Cardiac fibroblast (primary cell): ENCODE measurements around the gene OLR1.
A peak's percentile ranks its signal among the peaks of the same experiment; 100 is the strongest.
"Not testable (repeated sequence)": the region's sequence is repeated elsewhere in the genome, so short reads cannot be mapped to it uniquely, and the experiment has no call there.

ENCODE experiments used
- DNase-seq, 2 donors: peaks; one replicate each; pipeline versions ENCODE4 v3.0.0 to v3.0.0-alpha.2; 2010; ENCODE audit warnings: low read depth in 2 of 2
- H3K4me3 ChIP-seq, 2 donors: replicated peaks in 1 of 2; 1 replicate in 1 of 2; 2 replicates in 1 of 2; pipeline ENCODE4 v1.5.1; 2011; ENCODE audit warnings: low read depth in 2 of 2, low read length in 2 of 2, mild to moderate bottlenecking in 2 of 2, moderate library complexity in 1 of 2
- TF ChIP-seq, protein P1 (sequence below): IDR thresholded peaks from one replicate; pipeline ENCODE4 v1.5.1; 2011; ENCODE audit warnings: low read depth, mild to moderate bottlenecking, low read length, inconsistent platforms

The OLR1 gene

DNA sequence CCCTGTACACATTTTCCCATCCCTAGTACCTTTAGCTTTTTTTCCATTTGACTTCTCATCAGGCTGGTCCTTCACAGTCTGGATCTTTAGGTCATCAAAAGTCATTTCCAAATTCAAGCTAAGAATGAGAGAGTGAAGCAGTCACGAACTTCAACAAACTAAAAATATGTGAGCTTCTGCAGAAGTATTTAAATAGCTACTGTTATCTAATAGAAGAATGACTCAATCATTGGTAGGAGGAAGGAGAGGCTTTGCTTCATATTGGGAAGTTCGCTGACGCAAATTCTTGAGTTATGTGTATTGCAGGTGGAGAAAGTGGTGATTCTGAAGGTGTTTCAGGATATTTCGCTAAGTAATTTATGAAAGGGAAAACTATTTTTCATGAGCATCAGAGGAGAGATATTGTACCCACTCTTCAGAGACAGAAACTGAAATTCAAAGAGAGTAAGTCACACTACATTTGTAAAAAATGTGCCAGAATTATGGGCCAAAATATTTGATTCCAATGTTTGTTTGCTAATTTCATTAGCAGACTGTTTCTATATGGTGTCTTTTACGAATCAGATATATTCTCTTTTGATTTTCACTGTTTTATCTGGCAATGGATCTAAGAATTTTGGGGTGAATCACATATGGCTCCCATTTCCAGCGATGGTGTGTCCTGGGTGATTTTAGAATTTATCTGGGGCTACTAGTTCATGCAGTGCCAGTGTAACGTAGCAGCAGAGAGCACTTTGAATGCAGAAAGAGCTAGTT is at the start of gene OLR1:
Gene OLR1, minus strand, starts transcription at position 160 of the 756 bp plus-strand sequence. Its CDS starts 55 bp downstream, at position 105.
- no peak within 1 kb of the TSS for H3K4me3 ChIP-seq
- no peak for DNase-seq
- TF ChIP-seq, protein P1, sequence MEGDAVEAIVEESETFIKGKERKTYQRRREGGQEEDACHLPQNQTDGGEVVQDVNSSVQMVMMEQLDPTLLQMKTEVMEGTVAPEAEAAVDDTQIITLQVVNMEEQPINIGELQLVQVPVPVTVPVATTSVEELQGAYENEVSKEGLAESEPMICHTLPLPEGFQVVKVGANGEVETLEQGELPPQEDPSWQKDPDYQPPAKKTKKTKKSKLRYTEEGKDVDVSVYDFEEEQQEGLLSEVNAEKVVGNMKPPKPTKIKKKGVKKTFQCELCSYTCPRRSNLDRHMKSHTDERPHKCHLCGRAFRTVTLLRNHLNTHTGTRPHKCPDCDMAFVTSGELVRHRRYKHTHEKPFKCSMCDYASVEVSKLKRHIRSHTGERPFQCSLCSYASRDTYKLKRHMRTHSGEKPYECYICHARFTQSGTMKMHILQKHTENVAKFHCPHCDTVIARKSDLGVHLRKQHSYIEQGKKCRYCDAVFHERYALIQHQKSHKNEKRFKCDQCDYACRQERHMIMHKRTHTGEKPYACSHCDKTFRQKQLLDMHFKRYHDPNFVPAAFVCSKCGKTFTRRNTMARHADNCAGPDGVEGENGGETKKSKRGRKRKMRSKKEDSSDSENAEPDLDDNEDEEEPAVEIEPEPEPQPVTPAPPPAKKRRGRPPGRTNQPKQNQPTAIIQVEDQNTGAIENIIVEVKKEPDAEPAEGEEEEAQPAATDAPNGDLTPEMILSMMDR, result no peak

DNA sequence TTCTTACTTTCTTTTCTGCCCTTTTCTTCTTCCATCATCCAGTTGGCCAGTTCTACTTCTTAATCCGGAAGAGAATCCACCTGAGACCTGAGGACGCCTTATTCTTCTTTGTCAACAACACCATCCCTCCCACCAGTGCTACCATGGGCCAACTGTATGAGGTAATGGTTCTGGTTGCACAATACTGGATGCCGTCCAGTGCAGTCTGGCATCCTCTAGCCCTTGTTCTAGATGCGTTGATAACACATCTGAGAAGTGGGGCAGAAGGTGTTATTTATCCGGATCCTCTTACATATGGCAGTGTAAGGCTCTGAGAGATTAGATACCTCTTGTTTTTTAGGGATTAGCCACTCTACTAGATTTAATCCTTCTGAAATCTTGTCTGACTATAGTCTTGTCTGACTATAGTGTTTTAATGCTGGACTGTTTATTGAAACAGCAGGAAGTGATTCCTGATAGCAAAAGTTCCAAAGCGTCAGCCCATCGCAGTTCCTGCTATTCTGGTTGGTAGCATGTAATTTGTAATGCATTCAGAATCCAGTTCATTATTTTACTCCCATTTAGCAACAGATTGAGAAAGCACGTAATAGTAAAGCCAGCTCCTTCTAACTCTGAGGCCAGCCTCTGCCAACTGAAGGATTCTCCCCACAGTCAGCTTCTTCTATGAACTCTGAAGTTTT is 48.6 kb upstream of the OLR1 start:
- no peak overlapping the region for H3K4me3 ChIP-seq
- peak; percentile 82 to 93 for DNase-seq

DNA sequence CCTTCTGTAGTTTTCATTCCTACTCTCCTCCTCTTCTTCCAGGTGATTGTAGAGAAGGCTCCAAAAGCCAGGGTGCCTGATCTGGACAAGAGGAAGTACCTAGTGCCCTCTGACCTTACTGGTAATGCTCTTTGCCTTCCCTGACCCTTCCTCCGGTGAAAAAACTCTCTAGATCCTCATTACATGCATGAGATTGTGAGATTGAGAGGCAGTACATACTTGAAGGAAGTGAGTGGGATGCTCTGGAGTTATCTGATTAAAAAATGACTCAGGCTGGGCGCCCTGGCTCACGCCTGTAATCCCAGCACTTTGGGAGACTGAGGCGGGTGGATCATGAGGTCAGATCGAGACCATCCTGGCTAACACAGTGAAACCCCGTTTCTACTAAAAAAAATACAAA is 46.1 kb upstream of the OLR1 start:
- no peak overlapping the region for H3K4me3 ChIP-seq
- DNase-seq, result no peak
- TF ChIP-seq, protein P1, result no peak

More for the DNA sequence above, 48.6 kb upstream of the OLR1 start:
- TF ChIP-seq, protein P1, result no peak

DNA sequence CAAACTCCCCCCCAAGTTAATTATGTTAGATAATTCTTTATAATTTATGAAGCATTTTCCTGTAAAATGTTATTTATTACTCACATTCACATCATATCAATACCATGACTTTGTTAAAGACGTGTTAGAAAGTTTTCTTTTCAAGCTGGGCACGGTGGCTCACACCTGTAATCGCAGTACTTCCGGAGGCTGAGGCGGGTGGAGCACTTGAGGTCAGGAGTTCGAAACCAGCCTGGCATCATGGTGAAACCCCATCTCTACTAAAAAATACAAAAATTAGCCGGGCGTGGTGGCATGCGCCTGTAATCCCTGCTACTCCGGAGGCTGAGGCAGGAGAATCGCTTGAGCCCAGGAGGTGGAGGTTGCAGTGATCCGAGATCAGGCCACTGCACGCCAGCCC is 44.0 kb upstream of the OLR1 start:
- DNase-seq, result not testable (repeated sequence)

DNA sequence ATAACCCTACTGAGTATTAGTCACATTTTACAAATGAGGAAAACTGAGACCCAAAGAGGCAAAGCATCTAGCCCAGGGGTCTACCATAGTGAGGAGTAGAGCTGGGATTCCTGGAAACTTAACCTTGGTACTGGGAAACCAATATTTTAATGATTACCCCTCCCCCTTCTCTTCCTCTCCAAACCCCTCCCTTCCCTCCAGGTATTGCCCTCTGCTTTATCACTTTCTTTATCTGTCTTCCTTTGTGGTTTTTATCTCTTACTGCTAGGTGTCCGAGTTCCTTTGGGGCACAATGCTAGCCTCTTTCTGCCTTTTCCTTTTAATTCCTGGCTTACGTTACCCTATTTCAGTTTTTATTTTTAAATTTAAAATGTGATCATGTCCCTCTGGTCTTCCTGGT is 43.5 kb upstream of the OLR1 start:
- H3K4me3 ChIP-seq, result peak overlapping the region in 1 of 2 donors; percentile 90
- DNase-seq, result no peak
- TF ChIP-seq, protein P1, result no peak

More for the DNA sequence above, 44.0 kb upstream of the OLR1 start:
- H3K4me3 ChIP-seq, result not testable (repeated sequence)

DNA sequence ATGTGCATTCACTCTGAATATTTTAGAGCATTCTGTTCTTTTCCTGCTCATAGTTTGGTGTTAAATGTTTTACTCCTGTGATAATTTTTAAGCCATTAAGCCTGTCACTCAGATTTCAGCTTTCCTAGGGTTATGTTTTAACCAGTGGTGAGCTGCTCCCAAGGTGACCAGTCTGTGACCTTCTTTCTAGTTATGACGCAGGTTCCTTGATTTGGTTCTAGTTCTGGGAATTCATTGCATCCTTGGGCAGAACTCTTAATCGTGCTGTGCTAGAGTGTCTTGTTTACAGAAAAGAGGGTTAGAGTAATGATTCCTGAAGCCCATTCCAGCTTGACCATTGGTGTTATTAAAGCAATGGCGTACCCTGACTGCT is 42.9 kb upstream of the OLR1 start:
- DNase-seq, result peak; percentile 27
- H3K4me3 ChIP-seq, result peak overlapping the region; percentile 90 to 92
- TF ChIP-seq, protein P1, result no peak

DNA sequence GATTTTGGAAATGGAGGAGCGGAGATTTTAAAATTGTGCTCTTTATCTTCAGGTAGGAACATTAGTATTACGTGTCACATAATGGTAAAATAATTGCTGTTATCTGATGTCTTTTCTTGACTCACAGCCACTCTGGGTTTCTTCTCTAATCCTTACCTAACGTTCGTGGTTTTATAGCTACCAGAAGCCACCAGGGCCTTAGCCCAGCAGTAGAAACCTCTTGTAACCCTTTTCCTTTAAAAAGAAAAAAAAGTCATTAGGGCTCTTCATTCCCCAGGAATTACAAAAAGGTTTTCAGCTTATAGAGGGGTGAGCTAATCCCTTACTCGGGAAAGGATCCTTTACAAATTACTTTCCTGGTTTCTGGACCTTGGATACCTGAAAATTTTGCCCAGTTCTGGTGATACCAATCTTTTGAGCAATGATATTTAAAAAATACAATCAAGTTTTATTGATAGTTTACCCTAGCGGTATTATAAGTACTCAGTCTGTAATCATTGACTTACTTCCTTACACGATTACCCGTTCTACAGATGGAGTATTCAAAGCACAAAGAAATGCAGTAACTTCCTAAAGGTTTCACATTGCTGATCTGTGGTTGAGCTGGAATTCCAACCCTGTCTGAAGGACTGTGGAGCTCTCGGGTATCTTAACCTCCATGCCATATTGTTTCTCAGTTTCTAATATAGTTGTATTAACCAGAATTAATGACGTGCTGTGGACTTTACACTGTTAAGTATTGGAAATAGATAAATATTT is 42.4 kb upstream of the OLR1 start:
- peak; percentile 60 to 67 for DNase-seq
- TF ChIP-seq, protein P1, result no peak
- peak overlapping the region; percentile 90 to 92 for H3K4me3 ChIP-seq
